SU-DHL-6 (cell line): Measurements from ENCODE around the gene ANP32B.
A peak's percentile ranks its signal among the peaks of the same experiment; 100 is the strongest.

Experiments
- H2AFZ ChIP-seq: fragments of 200-600 bp; sonication (generic); 2 replicates; pipeline ENCODE4 v1.6.1; 2014; ENCODE audit warnings: low read depth, mild to moderate bottlenecking, moderate library complexity, mixed read lengths, antibody characterized with exemption, low read length; ENCODE audit not compliant: severe bottlenecking
- H3F3A ChIP-seq: fragments of 200-600 bp; shearing (Covaris generic); 2 replicates; pipeline ENCODE4 v1.6.0; 2016; ENCODE audit warnings: antibody characterized with exemption, mild to moderate bottlenecking; ENCODE audit not compliant: insufficient read depth
- H3K27ac ChIP-seq: fragments of 200-600 bp; sonication (generic); 2 replicates; pipeline ENCODE4 v1.5.1; 2016; ENCODE audit warnings: low read depth, mild to moderate bottlenecking, low read length, moderate library complexity, mixed read lengths
- H3K27me3 ChIP-seq: fragments of 200-600 bp; sonication (generic), shearing (Covaris generic); 2 replicates; pipeline ENCODE4 v1.6.0; 2014; ENCODE audit warnings: mild to moderate bottlenecking, low read length
- H3K36me3 ChIP-seq: fragments of 200-600 bp; sonication (generic); 2 replicates; pipeline ENCODE4 v1.6.1; 2014; ENCODE audit warnings: mild to moderate bottlenecking, low read length, mixed read lengths
- H3K4me2 ChIP-seq: fragments of 300-600, 200-600 bp; shearing (Covaris generic), sonication (generic); 2 replicates; pipeline ENCODE4 v1.6.0; 2014; ENCODE audit warnings: low read length, low read depth, mild to moderate bottlenecking; ENCODE audit not compliant: poor library complexity, severe bottlenecking
- H3K4me3 ChIP-seq: fragments of 200-600 bp; sonication (generic); 2 replicates; pipeline ENCODE4 v1.5.1; 2014; ENCODE audit warnings: antibody characterized with exemption, low read length, mild to moderate bottlenecking, mixed read lengths; ENCODE audit not compliant: insufficient read depth, poor library complexity, severe bottlenecking
- H3K79me2 ChIP-seq: fragments of 200-600 bp; sonication (generic); 2 replicates; pipeline ENCODE4 v1.6.1; 2014; ENCODE audit warnings: mild to moderate bottlenecking, low read length, moderate library complexity; ENCODE audit not compliant: insufficient read depth
- H3K9ac ChIP-seq: fragments of 200-600 bp; sonication (generic); 2 replicates; pipeline ENCODE4 v1.7.0; 2014; ENCODE audit warnings: mild to moderate bottlenecking, low read length
- H3K9me2 ChIP-seq: fragments of 200-600 bp; sonication (generic); replicated peaks from 2 replicates; pipeline ENCODE4 v1.6.1; 2014; ENCODE audit warnings: low read length; ENCODE audit not compliant: insufficient read depth
- H3K9me3 ChIP-seq: fragments of 200-600 bp; sonication (generic); 2 replicates; pipeline ENCODE4 v1.6.1; 2014; ENCODE audit warnings: low read length, mixed read lengths; ENCODE audit not compliant: insufficient read depth
- H4K20me1 ChIP-seq: fragments of 200-600 bp; sonication (generic); 2 replicates; pipeline ENCODE4 v1.6.1; 2014; ENCODE audit warnings: low read depth, mild to moderate bottlenecking, antibody characterized with exemption, low read length, moderate library complexity, mixed read lengths
- CTCF ChIP-seq: fragments of 200-600 bp; sonication (generic); IDR thresholded peaks from one replicate; pipeline ENCODE4 v1.5.1; 2017; ENCODE audit warnings: antibody characterized with exemption, mild to moderate bottlenecking, low read length, moderate library complexity; ENCODE audit not compliant: insufficient read depth, poor library complexity, severe bottlenecking
- EZH2phosphoT487 ChIP-seq: fragments of 200-600 bp; sonication (generic), shearing (Covaris generic); conservative IDR thresholded peaks from 2 replicates; pipeline ENCODE4 v1.6.1; 2018; ENCODE audit warnings: mild to moderate bottlenecking, antibody characterized with exemption, low read length, moderate library complexity, mixed read lengths

ANP32B gene

DNA sequence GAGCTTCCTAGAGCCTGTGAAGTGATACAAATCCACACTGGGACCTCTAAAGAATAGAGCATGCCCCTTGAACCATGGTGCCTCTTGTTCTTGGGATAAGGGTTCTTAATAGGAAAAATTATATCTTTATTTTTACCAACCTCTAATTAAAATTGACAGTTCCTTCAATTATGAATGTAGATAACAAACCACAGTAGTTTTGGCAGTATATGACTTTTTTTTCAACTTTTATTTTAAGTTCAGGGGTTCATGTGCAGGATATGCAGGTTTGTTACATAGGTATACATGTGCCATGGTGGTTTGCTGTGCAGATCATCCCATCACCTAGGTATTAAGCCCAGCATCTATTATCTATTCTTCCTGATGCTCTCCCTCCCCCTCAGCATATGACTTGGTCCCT, 46.1 kb upstream of the ANP32B start:
- Histone ChIP-seq H3K4me3 (no peak overlapping the region), H3K27ac (no peak overlapping the region), H3K27me3 (no peaks in the 10 kb centered on the region), H3K9ac (no peak overlapping the region), H4K20me1 (no peaks in the 10 kb centered on the region), H3K36me3 (no peaks in the 10 kb centered on the region), H3K9me2 (no peaks in the 10 kb centered on the region), H2AFZ (no peak overlapping the region), H3K79me2 (no peaks in the 10 kb centered on the region), H3K4me2 (peak overlapping the region; percentile 58), H3K9me3 (no peaks in the 10 kb centered on the region), H3F3A (peaks cover 29% of the 10 kb centered on the region)
- TF ChIP-seq EZH2phosphoT487 (no peak), CTCF (no peak)

GRCh38 chr9:97938081-97938644, 45.0 kb upstream of the ANP32B start, which contains the start of gene HEMGN:
Gene HEMGN, minus strand, starts transcription at chr9:97938172. Its CDS starts 36 bp downstream, at chr9:97938136.
- H2AFZ ChIP-seq, result peak within 1 kb of the TSS; percentile 15

GRCh38 chr9:97940233-97940632, 42.9 kb upstream of the ANP32B start:
- Histone ChIP-seq H3K79me2 (no peaks in the 10 kb centered on the region), H3K4me3 (no peak overlapping the region), H2AFZ (no peak overlapping the region), H4K20me1 (no peaks in the 10 kb centered on the region), H3K27me3 (no peaks in the 10 kb centered on the region), H3K27ac (no peak overlapping the region), H3F3A (peaks cover 29% of the 10 kb centered on the region), H3K36me3 (no peaks in the 10 kb centered on the region), H3K4me2 (no peak overlapping the region), H3K9ac (no peak overlapping the region), H3K9me2 (no peaks in the 10 kb centered on the region), H3K9me3 (no peaks in the 10 kb centered on the region)
- TF ChIP-seq CTCF, result no peak
- TF ChIP-seq EZH2phosphoT487, result no peak

More at GRCh38 chr9:97938081-97938644, 45.0 kb upstream of the ANP32B start, which contains the start of gene HEMGN:
- H3F3A ChIP-seq, result peaks cover 29% of the 10 kb centered on the region
- peak within 1 kb of the TSS; percentile 38 for H3K9ac ChIP-seq
- no peaks in the 10 kb centered on the region for H3K27me3 ChIP-seq
- peak within 1 kb of the TSS; percentile 81 for H3K27ac ChIP-seq
- TF ChIP-seq EZH2phosphoT487 (no peak), CTCF (no peak)
- no peaks in the 10 kb centered on the region for H4K20me1 ChIP-seq
- no peaks in the 10 kb centered on the region for H3K9me3 ChIP-seq
- H3K79me2 ChIP-seq, result no peaks in the 10 kb centered on the region
- no peaks in the 10 kb centered on the region for H3K9me2 ChIP-seq
- H3K4me2 ChIP-seq, result peak within 1 kb of the TSS; percentile 58
- peak within 1 kb of the TSS; percentile 31 for H3K4me3 ChIP-seq
- no peaks in the 10 kb centered on the region for H3K36me3 ChIP-seq
